HEK293 (cell line): ENCODE results near the gene CCDC9B.

Experiments used
- FEZF1 ChIP-seq: fragments of 450-650 bp; formaldehyde crosslinking; IDR thresholded peaks from 2 replicates; pipeline ENCODE4 v1.5.1; 2016; ENCODE audit warnings: missing biosample characterization, missing genetic modification characterization
- GLI4 ChIP-seq: fragments of 450-650 bp; formaldehyde crosslinking; IDR thresholded peaks from 2 replicates; pipeline ENCODE4 v1.5.1; 2016; ENCODE audit warnings: missing biosample characterization, missing genetic modification characterization
- GLIS1 ChIP-seq: fragments of 450-650 bp; formaldehyde crosslinking; IDR thresholded peaks from 2 replicates; pipeline ENCODE4 v1.5.1; 2016; ENCODE audit warnings: missing biosample characterization, missing genetic modification characterization
- GLIS2 ChIP-seq: fragments of 450-650 bp; formaldehyde crosslinking; IDR thresholded peaks from 2 replicates; pipeline ENCODE4 v1.5.1; 2016; ENCODE audit warnings: missing biosample characterization, missing genetic modification characterization
- IKZF3 ChIP-seq: fragments of 450-650 bp; IDR thresholded peaks from 2 replicates; pipeline ENCODE4 v1.5.0; 2018; ENCODE audit warnings: missing biosample characterization, mild to moderate bottlenecking, missing genetic modification characterization, moderate library complexity
- KLF9 ChIP-seq: fragments of 450-650 bp; formaldehyde crosslinking; IDR thresholded peaks from 2 replicates; pipeline ENCODE4 v1.5.1; 2016; ENCODE audit warnings: missing biosample characterization, missing genetic modification characterization, low read depth
- PRDM1 ChIP-seq: fragments of 450-650 bp; formaldehyde crosslinking; IDR thresholded peaks from 2 replicates; pipeline ENCODE4; 2016; ENCODE audit warnings: missing biosample characterization, missing genetic modification characterization
- REPIN1 ChIP-seq: fragments of 450-650 bp; formaldehyde crosslinking; IDR thresholded peaks from 2 replicates; pipeline ENCODE4 v1.5.1; 2017; ENCODE audit warnings: missing biosample characterization, missing genetic modification characterization, low read depth
- TCF7L2 ChIP-seq: IDR thresholded peaks from 2 replicates; pipeline ENCODE4 v1.6.1; 2011; ENCODE audit warnings: low read depth, mild to moderate bottlenecking, inconsistent platforms, low read length, moderate library complexity, borderline replicate concordance
- ZBTB8A ChIP-seq: fragments of 450-650 bp; formaldehyde crosslinking; IDR thresholded peaks from 2 replicates; pipeline ENCODE4 v1.5.1; 2016; ENCODE audit warnings: missing biosample characterization, missing genetic modification characterization
- ZEB2 ChIP-seq: fragments of 450-650 bp; formaldehyde crosslinking; IDR thresholded peaks from 2 replicates; pipeline ENCODE4 v1.5.1; 2016; ENCODE audit warnings: missing biosample characterization, missing genetic modification characterization
- ZNF112 ChIP-seq: fragments of 450-650 bp; formaldehyde crosslinking; IDR thresholded peaks from 2 replicates; pipeline ENCODE4 v1.5.0; 2017; ENCODE audit warnings: missing biosample characterization, missing genetic modification characterization
- ZNF133 ChIP-seq: fragments of 450-650 bp; formaldehyde crosslinking; IDR thresholded peaks from 2 replicates; pipeline ENCODE4 v1.5.1; 2016; ENCODE audit warnings: missing biosample characterization, missing genetic modification characterization
- ZNF19 ChIP-seq: fragments of 450-650 bp; formaldehyde crosslinking; IDR thresholded peaks from 2 replicates; pipeline ENCODE4; 2016; ENCODE audit warnings: missing biosample characterization, missing genetic modification characterization, low read depth
- ZNF2 ChIP-seq: fragments of 450-650 bp; formaldehyde crosslinking; IDR thresholded peaks from 2 replicates; pipeline ENCODE4 v1.5.1; 2016; ENCODE audit warnings: missing biosample characterization, missing genetic modification characterization
- ZNF221 ChIP-seq: fragments of 450-650 bp; formaldehyde crosslinking; IDR thresholded peaks from 2 replicates; pipeline ENCODE4 v1.5.1; 2017; ENCODE audit warnings: missing biosample characterization, missing genetic modification characterization, borderline replicate concordance
- ZNF248 ChIP-seq: fragments of 450-650 bp; formaldehyde crosslinking; IDR thresholded peaks from 2 replicates; pipeline ENCODE4 v1.5.1; 2017; ENCODE audit warnings: missing biosample characterization, missing genetic modification characterization
- ZNF335 ChIP-seq: fragments of 450-650 bp; formaldehyde crosslinking; conservative IDR thresholded peaks from 2 replicates; pipeline ENCODE4 v1.5.1; 2016; ENCODE audit warnings: missing biosample characterization, missing genetic modification characterization
- ZNF366 ChIP-seq: fragments of 450-650 bp; formaldehyde crosslinking; conservative IDR thresholded peaks from 2 replicates; pipeline ENCODE4 v1.5.1; 2016; ENCODE audit warnings: missing biosample characterization, missing genetic modification characterization
- ZNF416 ChIP-seq: fragments of 450-650 bp; formaldehyde crosslinking; IDR thresholded peaks from 2 replicates; pipeline ENCODE4 v1.5.1; 2016; ENCODE audit warnings: missing biosample characterization, missing genetic modification characterization
- ZNF48 ChIP-seq: fragments of 450-650 bp; formaldehyde crosslinking; IDR thresholded peaks from 2 replicates; pipeline ENCODE4 v1.5.1; 2016; ENCODE audit warnings: missing biosample characterization, missing genetic modification characterization
- ZNF501 ChIP-seq: fragments of 450-650 bp; formaldehyde crosslinking; IDR thresholded peaks from 2 replicates; pipeline ENCODE4 v1.5.1; 2016; ENCODE audit warnings: missing biosample characterization, missing genetic modification characterization
- TF ChIP-seq, protein P1 (sequence below): fragments of 450-650 bp; formaldehyde crosslinking; IDR thresholded peaks from 2 replicates; pipeline ENCODE4 v1.5.1; 2016; ENCODE audit warnings: missing biosample characterization, missing genetic modification characterization
- TF ChIP-seq, protein P2 (sequence below): fragments of 450-650 bp; formaldehyde crosslinking; IDR thresholded peaks from 2 replicates; pipeline ENCODE4 v1.5.1; 2016; ENCODE audit warnings: missing biosample characterization, missing genetic modification characterization, borderline replicate concordance
- TF ChIP-seq, protein P3 (sequence below): fragments of 450-650 bp; formaldehyde crosslinking; IDR thresholded peaks from 2 replicates; pipeline ENCODE4 v1.5.1; 2016; ENCODE audit warnings: missing biosample characterization, missing genetic modification characterization, borderline replicate concordance
- TF ChIP-seq, protein P4 (sequence below): sonication (generic); formaldehyde crosslinking; IDR thresholded peaks from 2 replicates; pipeline ENCODE4 v1.8.1; 2022; ENCODE audit warnings: mild to moderate bottlenecking, moderate library complexity, missing genetic modification reagents
- TF ChIP-seq, protein P5 (sequence below): fragments of 450-650 bp; formaldehyde crosslinking; IDR thresholded peaks from 2 replicates; pipeline ENCODE4 v1.5.1; 2016; ENCODE audit warnings: missing biosample characterization, missing genetic modification characterization

CCDC9B gene

DNA sequence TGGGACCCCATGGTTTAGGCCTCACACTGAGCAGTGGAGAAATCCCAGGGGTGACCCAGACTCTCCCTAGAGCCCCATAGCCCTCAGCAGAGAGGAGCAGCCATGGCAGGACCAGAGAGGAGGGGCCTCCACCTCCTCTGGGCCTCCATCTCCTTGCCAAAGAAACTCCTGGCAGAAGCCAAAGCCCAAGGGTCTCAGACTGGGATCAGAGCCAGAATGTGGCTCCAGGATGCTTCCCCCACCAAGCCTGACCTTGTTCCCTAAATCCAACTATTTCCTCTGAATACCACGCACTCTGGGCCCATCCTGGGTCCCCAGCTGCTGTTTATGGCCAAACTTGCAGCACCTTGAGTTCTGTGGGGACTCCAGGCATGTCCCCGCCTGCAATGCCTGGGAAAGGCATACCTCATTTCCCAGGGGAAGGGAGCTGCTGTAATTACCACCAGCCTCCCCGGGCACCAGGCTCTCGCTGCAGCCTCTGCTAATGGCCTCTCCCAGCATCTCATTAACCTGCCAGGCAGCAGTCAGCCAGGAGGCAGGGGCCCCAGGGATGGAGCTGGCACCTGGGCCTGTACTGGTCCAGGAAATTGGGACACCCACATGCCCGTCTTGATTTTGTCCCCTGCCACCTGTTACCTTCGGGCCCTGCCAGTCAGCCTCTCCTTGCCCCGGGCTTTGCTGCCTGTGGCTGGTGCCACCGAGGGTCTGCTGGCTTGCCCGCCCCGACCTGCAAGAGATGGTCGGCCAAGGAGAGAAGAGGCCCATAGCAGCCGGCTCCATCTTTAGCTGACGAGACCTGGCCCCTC lies 4.6 kb downstream of the CCDC9B start (continued):
- TF ChIP-seq, protein P1, sequence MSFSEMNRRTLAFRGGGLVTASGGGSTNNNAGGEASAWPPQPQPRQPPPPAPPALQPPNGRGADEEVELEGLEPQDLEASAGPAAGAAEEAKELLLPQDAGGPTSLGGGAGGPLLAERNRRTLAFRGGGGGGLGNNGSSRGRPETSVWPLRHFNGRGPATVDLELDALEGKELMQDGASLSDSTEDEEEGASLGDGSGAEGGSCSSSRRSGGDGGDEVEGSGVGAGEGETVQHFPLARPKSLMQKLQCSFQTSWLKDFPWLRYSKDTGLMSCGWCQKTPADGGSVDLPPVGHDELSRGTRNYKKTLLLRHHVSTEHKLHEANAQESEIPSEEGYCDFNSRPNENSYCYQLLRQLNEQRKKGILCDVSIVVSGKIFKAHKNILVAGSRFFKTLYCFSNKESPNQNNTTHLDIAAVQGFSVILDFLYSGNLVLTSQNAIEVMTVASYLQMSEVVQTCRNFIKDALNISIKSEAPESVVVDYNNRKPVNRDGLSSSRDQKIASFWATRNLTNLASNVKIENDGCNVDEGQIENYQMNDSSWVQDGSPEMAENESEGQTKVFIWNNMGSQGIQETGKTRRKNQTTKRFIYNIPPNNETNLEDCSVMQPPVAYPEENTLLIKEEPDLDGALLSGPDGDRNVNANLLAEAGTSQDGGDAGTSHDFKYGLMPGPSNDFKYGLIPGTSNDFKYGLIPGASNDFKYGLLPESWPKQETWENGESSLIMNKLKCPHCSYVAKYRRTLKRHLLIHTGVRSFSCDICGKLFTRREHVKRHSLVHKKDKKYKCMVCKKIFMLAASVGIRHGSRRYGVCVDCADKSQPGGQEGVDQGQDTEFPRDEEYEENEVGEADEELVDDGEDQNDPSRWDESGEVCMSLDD: no peak
- TF ChIP-seq TCF7L2: no peak
- TF ChIP-seq GLIS2 (tag by site-specific recombination): no peak
- no peak for TF ChIP-seq ZEB2 (tag by site-specific recombination)
- TF ChIP-seq ZNF2: no peak
- TF ChIP-seq REPIN1: no peak
- no peak for TF ChIP-seq KLF9 (tag by site-specific recombination)
- TF ChIP-seq ZNF221 (tag by site-specific recombination): no peak
- TF ChIP-seq, protein P2, sequence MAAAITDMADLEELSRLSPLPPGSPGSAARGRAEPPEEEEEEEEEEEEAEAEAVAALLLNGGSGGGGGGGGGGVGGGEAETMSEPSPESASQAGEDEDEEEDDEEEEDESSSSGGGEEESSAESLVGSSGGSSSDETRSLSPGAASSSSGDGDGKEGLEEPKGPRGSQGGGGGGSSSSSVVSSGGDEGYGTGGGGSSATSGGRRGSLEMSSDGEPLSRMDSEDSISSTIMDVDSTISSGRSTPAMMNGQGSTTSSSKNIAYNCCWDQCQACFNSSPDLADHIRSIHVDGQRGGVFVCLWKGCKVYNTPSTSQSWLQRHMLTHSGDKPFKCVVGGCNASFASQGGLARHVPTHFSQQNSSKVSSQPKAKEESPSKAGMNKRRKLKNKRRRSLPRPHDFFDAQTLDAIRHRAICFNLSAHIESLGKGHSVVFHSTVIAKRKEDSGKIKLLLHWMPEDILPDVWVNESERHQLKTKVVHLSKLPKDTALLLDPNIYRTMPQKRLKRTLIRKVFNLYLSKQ (tag by site-specific recombination): no peak
- TF ChIP-seq FEZF1 (tag by site-specific recombination): peak; percentile 63
- peak; percentile 87 for TF ChIP-seq GLIS1
- 0 out of 2 replicates have a peak, but pooled peaks have one; percentile 15 for TF ChIP-seq IKZF3 (tag by site-specific recombination)
- TF ChIP-seq ZNF335: no peak
- no peak for TF ChIP-seq GLI4 (tag by site-specific recombination)
- TF ChIP-seq ZNF416 (tag by site-specific recombination): no peak
- peak; percentile 57 for TF ChIP-seq ZBTB8A
- TF ChIP-seq ZNF112 (tag by site-specific recombination): no peak
- no peak for TF ChIP-seq ZNF501 (tag by site-specific recombination)
- no peak for TF ChIP-seq ZNF248 (tag by site-specific recombination)
- no peak for TF ChIP-seq ZNF48 (tag by site-specific recombination)
- no peak for TF ChIP-seq ZNF19 (tag by site-specific recombination)
- TF ChIP-seq, protein P3, sequence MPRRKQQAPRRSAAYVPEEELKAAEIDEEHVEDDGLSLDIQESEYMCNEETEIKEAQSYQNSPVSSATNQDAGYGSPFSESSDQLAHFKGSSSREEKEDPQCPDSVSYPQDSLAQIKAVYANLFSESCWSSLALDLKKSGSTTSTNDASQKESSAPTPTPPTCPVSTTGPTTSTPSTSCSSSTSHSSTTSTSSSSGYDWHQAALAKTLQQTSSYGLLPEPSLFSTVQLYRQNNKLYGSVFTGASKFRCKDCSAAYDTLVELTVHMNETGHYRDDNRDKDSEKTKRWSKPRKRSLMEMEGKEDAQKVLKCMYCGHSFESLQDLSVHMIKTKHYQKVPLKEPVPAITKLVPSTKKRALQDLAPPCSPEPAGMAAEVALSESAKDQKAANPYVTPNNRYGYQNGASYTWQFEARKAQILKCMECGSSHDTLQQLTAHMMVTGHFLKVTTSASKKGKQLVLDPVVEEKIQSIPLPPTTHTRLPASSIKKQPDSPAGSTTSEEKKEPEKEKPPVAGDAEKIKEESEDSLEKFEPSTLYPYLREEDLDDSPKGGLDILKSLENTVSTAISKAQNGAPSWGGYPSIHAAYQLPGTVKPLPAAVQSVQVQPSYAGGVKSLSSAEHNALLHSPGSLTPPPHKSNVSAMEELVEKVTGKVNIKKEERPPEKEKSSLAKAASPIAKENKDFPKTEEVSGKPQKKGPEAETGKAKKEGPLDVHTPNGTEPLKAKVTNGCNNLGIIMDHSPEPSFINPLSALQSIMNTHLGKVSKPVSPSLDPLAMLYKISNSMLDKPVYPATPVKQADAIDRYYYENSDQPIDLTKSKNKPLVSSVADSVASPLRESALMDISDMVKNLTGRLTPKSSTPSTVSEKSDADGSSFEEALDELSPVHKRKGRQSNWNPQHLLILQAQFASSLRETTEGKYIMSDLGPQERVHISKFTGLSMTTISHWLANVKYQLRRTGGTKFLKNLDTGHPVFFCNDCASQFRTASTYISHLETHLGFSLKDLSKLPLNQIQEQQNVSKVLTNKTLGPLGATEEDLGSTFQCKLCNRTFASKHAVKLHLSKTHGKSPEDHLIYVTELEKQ (tag by site-specific recombination): no peak
- TF ChIP-seq PRDM1 (tag by site-specific recombination): no peak
- TF ChIP-seq, protein P4, sequence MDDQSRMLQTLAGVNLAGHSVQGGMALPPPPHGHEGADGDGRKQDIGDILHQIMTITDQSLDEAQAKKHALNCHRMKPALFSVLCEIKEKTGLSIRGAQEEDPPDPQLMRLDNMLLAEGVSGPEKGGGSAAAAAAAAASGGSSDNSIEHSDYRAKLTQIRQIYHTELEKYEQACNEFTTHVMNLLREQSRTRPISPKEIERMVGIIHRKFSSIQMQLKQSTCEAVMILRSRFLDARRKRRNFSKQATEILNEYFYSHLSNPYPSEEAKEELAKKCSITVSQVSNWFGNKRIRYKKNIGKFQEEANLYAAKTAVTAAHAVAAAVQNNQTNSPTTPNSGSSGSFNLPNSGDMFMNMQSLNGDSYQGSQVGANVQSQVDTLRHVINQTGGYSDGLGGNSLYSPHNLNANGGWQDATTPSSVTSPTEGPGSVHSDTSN (CRISPR knock-in tag): no peak
- TF ChIP-seq, protein P5, sequence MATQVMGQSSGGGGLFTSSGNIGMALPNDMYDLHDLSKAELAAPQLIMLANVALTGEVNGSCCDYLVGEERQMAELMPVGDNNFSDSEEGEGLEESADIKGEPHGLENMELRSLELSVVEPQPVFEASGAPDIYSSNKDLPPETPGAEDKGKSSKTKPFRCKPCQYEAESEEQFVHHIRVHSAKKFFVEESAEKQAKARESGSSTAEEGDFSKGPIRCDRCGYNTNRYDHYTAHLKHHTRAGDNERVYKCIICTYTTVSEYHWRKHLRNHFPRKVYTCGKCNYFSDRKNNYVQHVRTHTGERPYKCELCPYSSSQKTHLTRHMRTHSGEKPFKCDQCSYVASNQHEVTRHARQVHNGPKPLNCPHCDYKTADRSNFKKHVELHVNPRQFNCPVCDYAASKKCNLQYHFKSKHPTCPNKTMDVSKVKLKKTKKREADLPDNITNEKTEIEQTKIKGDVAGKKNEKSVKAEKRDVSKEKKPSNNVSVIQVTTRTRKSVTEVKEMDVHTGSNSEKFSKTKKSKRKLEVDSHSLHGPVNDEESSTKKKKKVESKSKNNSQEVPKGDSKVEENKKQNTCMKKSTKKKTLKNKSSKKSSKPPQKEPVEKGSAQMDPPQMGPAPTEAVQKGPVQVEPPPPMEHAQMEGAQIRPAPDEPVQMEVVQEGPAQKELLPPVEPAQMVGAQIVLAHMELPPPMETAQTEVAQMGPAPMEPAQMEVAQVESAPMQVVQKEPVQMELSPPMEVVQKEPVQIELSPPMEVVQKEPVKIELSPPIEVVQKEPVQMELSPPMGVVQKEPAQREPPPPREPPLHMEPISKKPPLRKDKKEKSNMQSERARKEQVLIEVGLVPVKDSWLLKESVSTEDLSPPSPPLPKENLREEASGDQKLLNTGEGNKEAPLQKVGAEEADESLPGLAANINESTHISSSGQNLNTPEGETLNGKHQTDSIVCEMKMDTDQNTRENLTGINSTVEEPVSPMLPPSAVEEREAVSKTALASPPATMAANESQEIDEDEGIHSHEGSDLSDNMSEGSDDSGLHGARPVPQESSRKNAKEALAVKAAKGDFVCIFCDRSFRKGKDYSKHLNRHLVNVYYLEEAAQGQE (tag by site-specific recombination): no peak
- no peak for TF ChIP-seq ZNF133 (tag by site-specific recombination)
- no peak for TF ChIP-seq ZNF366 (tag by site-specific recombination)
